Neural cell (in vitro differentiated cells): ENCODE measurements around the gene NRN1. TPM values are rescaled to one million over a fixed set of nuclear protein-coding genes. Genes with fewer than 3 reads are reported as not detected.

Source experiments
- H2AFZ ChIP-seq: fragments of 200-600, 300-800 bp; sonication (generic), shearing (Covaris generic); 2 replicates; pipeline ENCODE4 v1.6.0; 2014; ENCODE audit warnings: low read depth, mild to moderate bottlenecking, antibody characterized with exemption, low read length, moderate library complexity
- H3F3A ChIP-seq: fragments of 200-600 bp; shearing (Covaris generic); 2 replicates; pipeline ENCODE4 v1.6.1; 2016; ENCODE audit warnings: mild to moderate bottlenecking, moderate library complexity, mixed read lengths, antibody characterized with exemption, low read length; ENCODE audit not compliant: insufficient read depth, poor library complexity, severe bottlenecking
- H3K27ac ChIP-seq: fragments of 200-600, 300-800 bp; sonication (generic), shearing (Covaris generic); 2 replicates; pipeline ENCODE4 v1.5.1; 2014; ENCODE audit warnings: mild to moderate bottlenecking, low read length, moderate library complexity
- H3K27me3 ChIP-seq: fragments of 300-800, 200-600 bp; sonication (generic), shearing (Covaris generic); 2 replicates; pipeline ENCODE4 v1.6.0; 2014; ENCODE audit warnings: mild to moderate bottlenecking, low read depth, low read length, moderate library complexity; ENCODE audit not compliant: insufficient read depth
- H3K36me3 ChIP-seq: fragments of 300-800, 200-600 bp; sonication (generic), shearing (Covaris generic); 2 replicates; pipeline ENCODE4 v1.5.1; 2014; ENCODE audit warnings: mild to moderate bottlenecking, antibody characterized with exemption, low read length, moderate library complexity; ENCODE audit not compliant: insufficient read depth
- H3K4me2 ChIP-seq: fragments of 300-800, 200-600 bp; sonication (generic), shearing (Covaris generic); 2 replicates; pipeline ENCODE4 v1.6.0; 2014; ENCODE audit warnings: mild to moderate bottlenecking, low read length
- H3K4me3 ChIP-seq: fragments of 300-800, 200-600 bp; sonication (generic), shearing (Covaris generic); 2 replicates; pipeline ENCODE4 v1.5.1; 2014; ENCODE audit warnings: mild to moderate bottlenecking, low read length, moderate library complexity
- H3K79me2 ChIP-seq: fragments of 200-600 bp; shearing (Covaris generic); replicated peaks from 2 replicates; pipeline ENCODE4 v1.6.0; 2014; ENCODE audit warnings: mild to moderate bottlenecking, low read length, moderate library complexity; ENCODE audit not compliant: insufficient read depth
- H3K9ac ChIP-seq: fragments of 300-800, 200-600 bp; sonication (generic), shearing (Covaris generic); 2 replicates; pipeline ENCODE4 v1.6.1; 2016; ENCODE audit warnings: mild to moderate bottlenecking, low read length, mixed read lengths
- H3K9me2 ChIP-seq: fragments of 200-600 bp; shearing (Covaris generic); 2 replicates; pipeline ENCODE4 v1.6.1; 2016; ENCODE audit warnings: mild to moderate bottlenecking, low read length, mixed read lengths; ENCODE audit not compliant: insufficient read depth
- H3K9me3 ChIP-seq: fragments of 200-600, 300-800 bp; sonication (generic), shearing (Covaris generic); 2 replicates; pipeline ENCODE4 v1.6.1; 2016; ENCODE audit warnings: mild to moderate bottlenecking, mixed run types, low read length, moderate library complexity, mixed read lengths
- H4K20me1 ChIP-seq: fragments of 200-600 bp; shearing (Covaris generic); 2 replicates; pipeline ENCODE4 v1.6.1; 2016; ENCODE audit warnings: mild to moderate bottlenecking, mixed run types; ENCODE audit not compliant: insufficient read depth
- CTCF ChIP-seq: fragments of 450-650 bp; IDR thresholded peaks from 2 replicates; pipeline ENCODE4 v1.5.1; 2014; ENCODE audit warnings: antibody characterized with exemption, mild to moderate bottlenecking, moderate library complexity; ENCODE audit not compliant: poor library complexity, severe bottlenecking
- EP300 ChIP-seq: fragments of 450-650 bp; conservative IDR thresholded peaks from 2 replicates; pipeline ENCODE4 v1.6.1; 2014; ENCODE audit warnings: antibody characterized with exemption, mild to moderate bottlenecking, moderate library complexity; ENCODE audit not compliant: poor library complexity, severe bottlenecking
- EZH2 ChIP-seq: fragments of 200-600, 300-800 bp; shearing (Covaris generic), sonication (generic); IDR thresholded peaks from 2 replicates; pipeline ENCODE4 v1.6.1; 2014; ENCODE audit warnings: antibody characterized with exemption, low read length, borderline replicate concordance, mild to moderate bottlenecking; ENCODE audit not compliant: insufficient read depth, poor library complexity, severe bottlenecking
- MXI1 ChIP-seq: fragments of 450-650 bp; conservative IDR thresholded peaks from 2 replicates; pipeline ENCODE4 v1.6.1; 2014; ENCODE audit warnings: antibody characterized with exemption, mild to moderate bottlenecking; ENCODE audit not compliant: poor library complexity, severe bottlenecking
- POLR2AphosphoS5 ChIP-seq: IDR thresholded peaks from 2 replicates; pipeline ENCODE4 v1.6.1; 2012
- RAD21 ChIP-seq: fragments of 450-650 bp; conservative IDR thresholded peaks from 2 replicates; pipeline ENCODE4 v1.6.1; 2014; ENCODE audit warnings: antibody characterized with exemption, mild to moderate bottlenecking, moderate library complexity
- REST ChIP-seq: IDR thresholded peaks from 2 replicates; pipeline ENCODE4 v1.6.1; 2012; ENCODE audit warnings: borderline replicate concordance
- SMC3 ChIP-seq: fragments of 450-650 bp; conservative IDR thresholded peaks from 2 replicates; pipeline ENCODE4 v1.6.1; 2014; ENCODE audit warnings: antibody characterized with exemption, mild to moderate bottlenecking, moderate library complexity; ENCODE audit not compliant: poor library complexity
- TAF1 ChIP-seq: IDR thresholded peaks from 2 replicates; pipeline ENCODE4 v1.6.1; 2012; ENCODE audit warnings: low read depth
- polyA plus RNA-seq: library from polyadenylated mRNA; depleted of rRNA; stranded (reverse); fragments of >200 nt; gene quantifications from 2 replicates; pipeline ENCODE4 v1.2.3, GENCODE V29; 2014

NRN1 gene
- polyA plus RNA-seq, 1 donor from 2014 or later, result 3.5 TPM

- Histone ChIP-seq H3K4me2 (no peak overlapping the region), H3F3A (no peaks in the 10 kb centered on the region), H3K36me3 (no peaks in the 10 kb centered on the region), H3K79me2 (no peaks in the 10 kb centered on the region), H3K9me2 (no peaks in the 10 kb centered on the region), H3K27me3 (no peaks in the 10 kb centered on the region), H2AFZ (no peak overlapping the region), H4K20me1 (no peaks in the 10 kb centered on the region), H3K4me3 (no peak overlapping the region), H3K9me3 (no peaks in the 10 kb centered on the region), H3K9ac (no peak overlapping the region), H3K27ac (no peak overlapping the region)
- TF ChIP-seq REST (no peak), POLR2AphosphoS5 (no peak), CTCF (no peak)
These were observed 40.0 kb upstream of the NRN1 start for GRCh38 chr6:6046716-6047115.

GRCh38 chr6:6039946-6040509 lies 33.3 kb upstream of the NRN1 start:
- no peaks in the 10 kb centered on the region for H3K79me2 ChIP-seq
- H3K9ac ChIP-seq, result no peak overlapping the region
- H3K27me3 ChIP-seq, result no peaks in the 10 kb centered on the region
- no peaks in the 10 kb centered on the region for H3K9me3 ChIP-seq
- TF ChIP-seq MXI1 (no peak), EZH2 (no peak), SMC3 (no peak), POLR2AphosphoS5 (no peak), TAF1 (no peak), EP300 (no peak), REST (no peak), CTCF (no peak), RAD21 (no peak)
- no peak overlapping the region for H3K27ac ChIP-seq
- H3K4me3 ChIP-seq, result no peak overlapping the region
- no peak overlapping the region for H3K4me2 ChIP-seq
- no peak overlapping the region for H2AFZ ChIP-seq
- no peaks in the 10 kb centered on the region for H3F3A ChIP-seq
- H3K9me2 ChIP-seq, result no peaks in the 10 kb centered on the region
- no peaks in the 10 kb centered on the region for H3K36me3 ChIP-seq
- H4K20me1 ChIP-seq, result no peaks in the 10 kb centered on the region
